Measurements from ENCODE around the gene CFAP74. TPM values are rescaled to one million over a fixed set of nuclear protein-coding genes. Genes with fewer than 3 reads are reported as not detected.

CFAP74 gene
- total and polyA plus RNA-seq, 2 of the 13 experiments (the other 11 are each of a cell fraction or from before 2014, with no cell fraction given) = 0.27 to 0.62 TPM

DNA sequence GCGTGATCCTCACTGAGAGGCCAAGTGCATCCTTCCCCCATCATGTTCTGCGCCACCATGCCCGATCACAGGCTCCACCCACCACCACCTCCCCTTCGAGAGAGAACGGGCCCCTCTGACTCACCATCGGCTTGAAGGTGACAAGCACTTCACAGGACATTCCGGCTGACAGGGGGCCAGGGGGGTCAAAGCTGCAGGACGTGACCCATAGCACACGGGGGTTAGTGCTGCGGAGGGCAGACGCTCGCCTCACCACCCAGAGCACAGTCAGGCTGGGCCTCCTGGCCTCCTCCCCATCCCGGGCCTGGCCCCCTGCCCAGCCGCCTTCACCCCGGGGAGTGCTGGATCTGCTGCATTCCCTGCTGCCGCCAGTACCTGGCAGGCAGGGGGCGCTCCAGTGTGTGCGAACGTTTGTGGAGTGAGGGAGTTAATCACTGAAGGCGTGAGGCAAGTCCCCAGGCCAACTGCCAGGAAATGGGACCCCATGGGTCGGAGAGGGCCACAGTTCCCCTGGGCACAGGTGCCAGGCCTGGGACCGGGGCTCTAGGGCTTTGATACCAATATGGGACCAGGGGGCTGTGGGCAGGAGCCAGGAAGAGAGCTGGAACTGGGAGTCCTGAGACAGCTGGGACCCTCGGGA lies 43.6 kb downstream of the CFAP74 start (continued):
- 0 out of 2 replicates have a peak, but pooled peaks have one; percentile 51 for TF ChIP-seq ZFP62 (CRISPR knock-in tag; IDR thresholded peaks at IDR 0.05)
- TF ChIP-seq JDP2 (CRISPR knock-in tag; IDR thresholded peaks at IDR 0.05; ENCODE audit: borderline replicate concordance) = no peak
- TF ChIP-seq, protein P1, sequence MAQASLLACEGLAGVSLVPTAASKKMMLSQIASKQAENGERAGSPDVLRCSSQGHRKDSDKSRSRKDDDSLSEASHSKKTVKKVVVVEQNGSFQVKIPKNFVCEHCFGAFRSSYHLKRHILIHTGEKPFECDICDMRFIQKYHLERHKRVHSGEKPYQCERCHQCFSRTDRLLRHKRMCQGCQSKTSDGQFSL (CRISPR knock-in tag; IDR thresholded peaks at IDR 0.05) = no peak
- TF ChIP-seq, protein P2, sequence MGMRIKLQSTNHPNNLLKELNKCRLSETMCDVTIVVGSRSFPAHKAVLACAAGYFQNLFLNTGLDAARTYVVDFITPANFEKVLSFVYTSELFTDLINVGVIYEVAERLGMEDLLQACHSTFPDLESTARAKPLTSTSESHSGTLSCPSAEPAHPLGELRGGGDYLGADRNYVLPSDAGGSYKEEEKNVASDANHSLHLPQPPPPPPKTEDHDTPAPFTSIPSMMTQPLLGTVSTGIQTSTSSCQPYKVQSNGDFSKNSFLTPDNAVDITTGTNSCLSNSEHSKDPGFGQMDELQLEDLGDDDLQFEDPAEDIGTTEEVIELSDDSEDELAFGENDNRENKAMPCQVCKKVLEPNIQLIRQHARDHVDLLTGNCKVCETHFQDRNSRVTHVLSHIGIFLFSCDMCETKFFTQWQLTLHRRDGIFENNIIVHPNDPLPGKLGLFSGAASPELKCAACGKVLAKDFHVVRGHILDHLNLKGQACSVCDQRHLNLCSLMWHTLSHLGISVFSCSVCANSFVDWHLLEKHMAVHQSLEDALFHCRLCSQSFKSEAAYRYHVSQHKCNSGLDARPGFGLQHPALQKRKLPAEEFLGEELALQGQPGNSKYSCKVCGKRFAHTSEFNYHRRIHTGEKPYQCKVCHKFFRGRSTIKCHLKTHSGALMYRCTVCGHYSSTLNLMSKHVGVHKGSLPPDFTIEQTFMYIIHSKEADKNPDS (CRISPR knock-in tag; IDR thresholded peaks at IDR 0.05) = no peak
- peak; percentile 69 for TF ChIP-seq GABPB1 (CRISPR knock-in tag; IDR thresholded peaks at IDR 0.05)
- no peak for TF ChIP-seq NR3C1 (CRISPR knock-in tag; IDR thresholded peaks at IDR 0.05)
- TF ChIP-seq ZNF629 (CRISPR knock-in tag; conservative IDR thresholded peaks at IDR 0.05) = 0 out of 2 replicates have a peak, but pooled peaks have one; percentile 27
- TF ChIP-seq YEATS4 (CRISPR knock-in tag; IDR thresholded peaks at IDR 0.05; ENCODE audit: borderline replicate concordance) = 0 out of 2 replicates have a peak, but pooled peaks have one; percentile 56
- peak; percentile 75; the same call in 1 of the 2 replicates for TF ChIP-seq SMAD1 (CRISPR knock-in tag; IDR thresholded peaks at IDR 0.05; ENCODE audit: borderline replicate concordance, low read depth)
- TF ChIP-seq, protein P3, sequence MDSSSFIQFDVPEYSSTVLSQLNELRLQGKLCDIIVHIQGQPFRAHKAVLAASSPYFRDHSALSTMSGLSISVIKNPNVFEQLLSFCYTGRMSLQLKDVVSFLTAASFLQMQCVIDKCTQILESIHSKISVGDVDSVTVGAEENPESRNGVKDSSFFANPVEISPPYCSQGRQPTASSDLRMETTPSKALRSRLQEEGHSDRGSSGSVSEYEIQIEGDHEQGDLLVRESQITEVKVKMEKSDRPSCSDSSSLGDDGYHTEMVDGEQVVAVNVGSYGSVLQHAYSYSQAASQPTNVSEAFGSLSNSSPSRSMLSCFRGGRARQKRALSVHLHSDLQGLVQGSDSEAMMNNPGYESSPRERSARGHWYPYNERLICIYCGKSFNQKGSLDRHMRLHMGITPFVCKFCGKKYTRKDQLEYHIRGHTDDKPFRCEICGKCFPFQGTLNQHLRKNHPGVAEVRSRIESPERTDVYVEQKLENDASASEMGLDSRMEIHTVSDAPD (CRISPR knock-in tag; IDR thresholded peaks at IDR 0.05) = no peak
- TF ChIP-seq, protein P4, sequence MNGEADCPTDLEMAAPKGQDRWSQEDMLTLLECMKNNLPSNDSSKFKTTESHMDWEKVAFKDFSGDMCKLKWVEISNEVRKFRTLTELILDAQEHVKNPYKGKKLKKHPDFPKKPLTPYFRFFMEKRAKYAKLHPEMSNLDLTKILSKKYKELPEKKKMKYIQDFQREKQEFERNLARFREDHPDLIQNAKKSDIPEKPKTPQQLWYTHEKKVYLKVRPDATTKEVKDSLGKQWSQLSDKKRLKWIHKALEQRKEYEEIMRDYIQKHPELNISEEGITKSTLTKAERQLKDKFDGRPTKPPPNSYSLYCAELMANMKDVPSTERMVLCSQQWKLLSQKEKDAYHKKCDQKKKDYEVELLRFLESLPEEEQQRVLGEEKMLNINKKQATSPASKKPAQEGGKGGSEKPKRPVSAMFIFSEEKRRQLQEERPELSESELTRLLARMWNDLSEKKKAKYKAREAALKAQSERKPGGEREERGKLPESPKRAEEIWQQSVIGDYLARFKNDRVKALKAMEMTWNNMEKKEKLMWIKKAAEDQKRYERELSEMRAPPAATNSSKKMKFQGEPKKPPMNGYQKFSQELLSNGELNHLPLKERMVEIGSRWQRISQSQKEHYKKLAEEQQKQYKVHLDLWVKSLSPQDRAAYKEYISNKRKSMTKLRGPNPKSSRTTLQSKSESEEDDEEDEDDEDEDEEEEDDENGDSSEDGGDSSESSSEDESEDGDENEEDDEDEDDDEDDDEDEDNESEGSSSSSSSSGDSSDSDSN (CRISPR knock-in tag; IDR thresholded peaks at IDR 0.05) = peak; percentile 91
- peak; percentile 57 for TF ChIP-seq ZFY (CRISPR knock-in tag; IDR thresholded peaks at IDR 0.05)
- no peak for TF ChIP-seq STAT5B (CRISPR knock-in tag; IDR thresholded peaks at IDR 0.05)
- TF ChIP-seq, protein P5, sequence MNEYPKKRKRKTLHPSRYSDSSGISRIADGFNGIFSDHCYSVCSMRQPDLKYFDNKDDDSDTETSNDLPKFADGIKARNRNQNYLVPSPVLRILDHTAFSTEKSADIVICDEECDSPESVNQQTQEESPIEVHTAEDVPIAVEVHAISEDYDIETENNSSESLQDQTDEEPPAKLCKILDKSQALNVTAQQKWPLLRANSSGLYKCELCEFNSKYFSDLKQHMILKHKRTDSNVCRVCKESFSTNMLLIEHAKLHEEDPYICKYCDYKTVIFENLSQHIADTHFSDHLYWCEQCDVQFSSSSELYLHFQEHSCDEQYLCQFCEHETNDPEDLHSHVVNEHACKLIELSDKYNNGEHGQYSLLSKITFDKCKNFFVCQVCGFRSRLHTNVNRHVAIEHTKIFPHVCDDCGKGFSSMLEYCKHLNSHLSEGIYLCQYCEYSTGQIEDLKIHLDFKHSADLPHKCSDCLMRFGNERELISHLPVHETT (CRISPR knock-in tag; conservative IDR thresholded peaks at IDR 0.05) = no peak
- peak; percentile 92; the same call in 1 of the 2 replicates for TF ChIP-seq MAZ (IDR thresholded peaks at IDR 0.05; ENCODE audit: borderline replicate concordance, low read depth, low read length)
- TF ChIP-seq MAZ (CRISPR knock-in tag; IDR thresholded peaks at IDR 0.05; ENCODE audit: low read depth) = peak; percentile 84
- TF ChIP-seq EHMT2 (IDR thresholded peaks at IDR 0.05; ENCODE audit: borderline replicate concordance, low read depth, low read length) = no peak
- no peak for TF ChIP-seq DNMT3B (CRISPR knock-in tag; conservative IDR thresholded peaks at IDR 0.05)
- TF ChIP-seq KLF15 (CRISPR knock-in tag; IDR thresholded peaks at IDR 0.05; ENCODE audit: borderline replicate concordance) = no peak
- no peak for TF ChIP-seq ZNF660 (CRISPR knock-in tag; IDR thresholded peaks at IDR 0.05; ENCODE audit: borderline replicate concordance, low read depth)
- TF ChIP-seq CREB1 (IDR thresholded peaks at IDR 0.05) = peak; percentile 69
- TF ChIP-seq CREB1 (CRISPR knock-in tag; IDR thresholded peaks at IDR 0.05) = peak; percentile 68; the same call in 1 of the 2 replicates
- TF ChIP-seq ZNF263 (CRISPR knock-in tag; IDR thresholded peaks at IDR 0.05) = peak; percentile 85

All from HepG2 (cell line).